Neural progenitor cell (in vitro differentiated cells): ENCODE results near the gene UGT1A7. TPM values are rescaled to one million over a fixed set of nuclear protein-coding genes. Genes with fewer than 3 reads are reported as not detected.

Experiments used
- DNase-seq: peaks from one replicate; pipeline ENCODE4 v3.0.0-alpha.2; 2016; ENCODE audit warnings: low spot score
- H2AFZ ChIP-seq: fragments of 200-600 bp; sonication (generic); replicated peaks from 2 replicates; pipeline ENCODE4 v1.6.1; 2016; ENCODE audit warnings: antibody characterized with exemption
- H3F3A ChIP-seq: fragments of 200-600 bp; sonication (generic); 2 replicates; pipeline ENCODE4 v1.6.1; 2016; ENCODE audit warnings: antibody characterized with exemption, low read depth
- H3K27ac ChIP-seq: fragments of 200-600 bp; sonication (generic); 2 replicates; pipeline ENCODE4 v1.5.1; 2016; ENCODE audit warnings: mild to moderate bottlenecking
- H3K27me3 ChIP-seq: fragments of 200-600 bp; sonication (generic); 2 replicates; pipeline ENCODE4 v1.6.1; 2016; ENCODE audit warnings: mild to moderate bottlenecking, moderate library complexity
- H3K36me3 ChIP-seq: fragments of 200-600 bp; sonication (generic); 2 replicates; pipeline ENCODE4 v1.5.1; 2016
- H3K4me1 ChIP-seq: fragments of 200-600 bp; sonication (generic); 2 replicates; pipeline ENCODE4 v1.6.1; 2016; ENCODE audit warnings: mixed run types
- H3K4me2 ChIP-seq: fragments of 200-600 bp; sonication (generic); 2 replicates; pipeline ENCODE4 v1.6.1; 2016
- H3K4me3 ChIP-seq: fragments of 200-600 bp; sonication (generic); 2 replicates; pipeline ENCODE4 v1.5.1; 2016
- H3K79me2 ChIP-seq: fragments of 200-600 bp; sonication (generic); 2 replicates; pipeline ENCODE4 v1.6.1; 2016; ENCODE audit warnings: low read depth
- H3K9ac ChIP-seq: fragments of 200-600 bp; sonication (generic); 2 replicates; pipeline ENCODE4 v1.6.1; 2016
- H3K9me3 ChIP-seq: fragments of 200-600 bp; sonication (generic); 2 replicates; pipeline ENCODE4 v1.5.1; 2016; ENCODE audit warnings: low read depth
- H4K20me1 ChIP-seq: fragments of 200-600 bp; sonication (generic); 2 replicates; pipeline ENCODE4 v1.6.1; 2016; ENCODE audit warnings: low read depth
- H3K27ac Mint-ChIP-seq: 3 replicates; pipeline ENCODE4 v1.8.0; 2021; ENCODE audit warnings: mixed read lengths
- H3K27me3 Mint-ChIP-seq: 2 replicates; pipeline ENCODE4 v1.8.0; 2022; ENCODE audit warnings: low read depth, mild to moderate bottlenecking, inconsistent platforms, moderate library complexity, mixed read lengths; ENCODE audit not compliant: insufficient read depth
- H3K36me3 Mint-ChIP-seq: 3 replicates; pipeline ENCODE4 v1.8.0; 2021; ENCODE audit warnings: mixed read lengths
- H3K4me1 Mint-ChIP-seq: 3 replicates; pipeline ENCODE4 v1.8.0; 2021; ENCODE audit warnings: mixed read lengths
- H3K4me3 Mint-ChIP-seq: 3 replicates; pipeline ENCODE4 v1.8.0; 2021; ENCODE audit warnings: mild to moderate bottlenecking, moderate library complexity, mixed read lengths
- H3K9me3 Mint-ChIP-seq: 3 replicates; pipeline ENCODE4 v1.8.0; 2020; ENCODE audit warnings: mixed read lengths
- CTCF ChIP-seq: fragments of 200-600 bp; sonication (generic); IDR thresholded peaks from 2 replicates; pipeline ENCODE4 v1.5.1; 2017; ENCODE audit warnings: antibody characterized with exemption, mild to moderate bottlenecking
- EZH2 ChIP-seq: fragments of 200-600 bp; sonication (generic); IDR thresholded peaks from 2 replicates; pipeline ENCODE4 v1.6.1; 2017; ENCODE audit warnings: antibody characterized with exemption, mild to moderate bottlenecking, moderate library complexity
- EZH2phosphoT487 ChIP-seq: fragments of 200-600 bp; sonication (generic); IDR thresholded peaks from 2 replicates; pipeline ENCODE4 v1.6.1; 2017; ENCODE audit warnings: antibody characterized with exemption
- total RNA-seq: library from RNA; depleted of rRNA; stranded (reverse); fragments of >200 nt; gene quantifications from 2 replicates; pipeline ENCODE4 v1.2.3, GENCODE V29; 2015; ENCODE audit warnings: low replicate concordance

The UGT1A7 gene
- total RNA-seq, 1 donor from 2014 or later = not detected

- Histone ChIP-seq H3K9ac (no peak overlapping the region), H3F3A (no peaks in the 10 kb centered on the region), H2AFZ (no peak overlapping the region), H3K79me2 (no peaks in the 10 kb centered on the region), H3K4me2 (no peak overlapping the region), H3K4me3 (no peak overlapping the region), H3K9me3 (no peaks in the 10 kb centered on the region), H4K20me1 (no peaks in the 10 kb centered on the region), H3K36me3 (no peaks in the 10 kb centered on the region), H3K27ac (no peak overlapping the region), H3K4me1 (no peaks in the 10 kb centered on the region), H3K27me3 (no peaks in the 10 kb centered on the region)
- Mint-ChIP-seq H3K36me3 (no peaks in the 10 kb centered on the region), H3K4me3 (no peak overlapping the region), H3K27ac (no peak overlapping the region), H3K9me3 (peaks cover 14% of the 10 kb centered on the region), H3K27me3 (peaks cover 3% of the 10 kb centered on the region), H3K4me1 (no peaks in the 10 kb centered on the region)
- no peak for TF ChIP-seq EZH2
- no peak for TF ChIP-seq EZH2phosphoT487
- no peak for TF ChIP-seq CTCF
- DNase-seq = no peak
Observed at GRCh38 chr2:233799087-233799665, 117.5 kb downstream of the UGT1A7 start.

- Mint-ChIP-seq H3K9me3 (peaks cover 16% of the 10 kb centered on the region), H3K27me3 (peaks cover 4% of the 10 kb centered on the region)
- TF ChIP-seq EZH2 (no peak), CTCF (no peak), EZH2phosphoT487 (no peak)
Observed at GRCh38 chr2:233799716-233800115, 118.0 kb downstream of the UGT1A7 start.

GRCh38 chr2:233800208-233800607 lies 118.5 kb downstream of the UGT1A7 start:
- Mint-ChIP-seq H3K27me3 (peaks cover 4% of the 10 kb centered on the region), H3K36me3 (no peaks in the 10 kb centered on the region), H3K27ac (no peak overlapping the region), H3K9me3 (peaks cover 16% of the 10 kb centered on the region), H3K4me3 (no peak overlapping the region), H3K4me1 (no peaks in the 10 kb centered on the region)
- no peak overlapping the region for H3K27ac ChIP-seq
- H3K36me3 ChIP-seq = no peaks in the 10 kb centered on the region
- H3K79me2 ChIP-seq = no peaks in the 10 kb centered on the region
- no peaks in the 10 kb centered on the region for H3K4me1 ChIP-seq
- H3K4me3 ChIP-seq = no peak overlapping the region
- no peaks in the 10 kb centered on the region for H3K27me3 ChIP-seq
- H3K4me2 ChIP-seq = no peak overlapping the region
- H4K20me1 ChIP-seq = no peaks in the 10 kb centered on the region
- no peak overlapping the region for H2AFZ ChIP-seq
- H3K9ac ChIP-seq = no peak overlapping the region
- DNase-seq = no peak
- H3F3A ChIP-seq = no peaks in the 10 kb centered on the region
- TF ChIP-seq EZH2phosphoT487 = no peak
- no peak for TF ChIP-seq CTCF
- no peak for TF ChIP-seq EZH2
- H3K9me3 ChIP-seq = no peaks in the 10 kb centered on the region

More at GRCh38 chr2:233799716-233800115, 118.0 kb downstream of the UGT1A7 start:
- Histone ChIP-seq H3K9me3 (no peaks in the 10 kb centered on the region), H4K20me1 (no peaks in the 10 kb centered on the region), H3K4me1 (no peaks in the 10 kb centered on the region), H3K27ac (no peak overlapping the region), H3K36me3 (no peaks in the 10 kb centered on the region), H3K9ac (no peak overlapping the region), H3F3A (no peaks in the 10 kb centered on the region), H3K4me2 (no peak overlapping the region), H2AFZ (no peak overlapping the region), H3K27me3 (no peaks in the 10 kb centered on the region), H3K79me2 (no peaks in the 10 kb centered on the region), H3K4me3 (no peak overlapping the region)
- Mint-ChIP-seq H3K4me1 (no peaks in the 10 kb centered on the region), H3K36me3 (no peaks in the 10 kb centered on the region), H3K4me3 (no peak overlapping the region), H3K27ac (no peak overlapping the region)
- DNase-seq = no peak
